GM23248 (cell line): Measurements from ENCODE around the gene BYSL. TPM values are rescaled to one million over a fixed set of nuclear protein-coding genes. Genes with fewer than 3 reads are reported as not detected.

Experiments used
- DNase-seq: peaks from one replicate; pipeline ENCODE4 v3.0.0-alpha.2; 2015
- H2AFZ ChIP-seq: fragments of 200-600 bp; sonication (generic); 2 replicates; pipeline ENCODE4 v1.6.1; 2016; ENCODE audit warnings: antibody characterized with exemption
- H3F3A ChIP-seq: fragments of 200-600 bp; sonication (generic); 2 replicates; pipeline ENCODE4 v1.6.1; 2016; ENCODE audit warnings: mild to moderate bottlenecking, antibody characterized with exemption, mixed run types; ENCODE audit not compliant: insufficient read depth
- H3K27ac ChIP-seq: fragments of 200-600 bp; sonication (generic); 2 replicates; pipeline ENCODE4 v1.5.1; 2016; ENCODE audit warnings: mild to moderate bottlenecking
- H3K27me3 ChIP-seq: fragments of 200-600 bp; sonication (generic); replicated peaks from 2 replicates; pipeline ENCODE4 v1.6.1; 2016; ENCODE audit warnings: mild to moderate bottlenecking; ENCODE audit not compliant: insufficient read depth
- H3K36me3 ChIP-seq: fragments of 200-600 bp; sonication (generic); 2 replicates; pipeline ENCODE4 v1.6.1; 2016; ENCODE audit warnings: low read depth, mild to moderate bottlenecking
- H3K4me1 ChIP-seq: fragments of 200-600 bp; sonication (generic); 2 replicates; pipeline ENCODE4 v1.6.1; 2016; ENCODE audit warnings: mild to moderate bottlenecking; ENCODE audit not compliant: insufficient read depth
- H3K4me2 ChIP-seq: fragments of 200-600 bp; sonication (generic); one replicate; pipeline ENCODE4 v1.6.1; 2016; ENCODE audit warnings: mild to moderate bottlenecking; ENCODE audit not compliant: unreplicated experiment
- H3K4me3 ChIP-seq: fragments of 200-600 bp; sonication (generic); 2 replicates; pipeline ENCODE4 v1.5.1; 2016; ENCODE audit warnings: mild to moderate bottlenecking
- H3K79me2 ChIP-seq: fragments of 200-600 bp; sonication (generic); 2 replicates; pipeline ENCODE4 v1.6.1; 2016; ENCODE audit warnings: mild to moderate bottlenecking; ENCODE audit not compliant: insufficient read depth
- H3K9ac ChIP-seq: fragments of 200-600 bp; sonication (generic); 2 replicates; pipeline ENCODE4 v1.6.1; 2016; ENCODE audit warnings: mild to moderate bottlenecking
- H3K9me2 ChIP-seq: fragments of 200-600 bp; sonication (generic); 2 replicates; pipeline ENCODE4 v1.6.1; 2016; ENCODE audit warnings: mixed run types, mild to moderate bottlenecking, moderate library complexity; ENCODE audit not compliant: insufficient read depth
- H3K9me3 ChIP-seq: fragments of 200-600 bp; sonication (generic); one replicate; pipeline ENCODE4 v1.6.1; 2017; ENCODE audit warnings: low read depth
- H4K20me1 ChIP-seq: fragments of 200-600 bp; sonication (generic); 2 replicates; pipeline ENCODE4 v1.6.0; 2016; ENCODE audit not compliant: insufficient read depth
- EZH2 ChIP-seq: fragments of 200-600 bp; sonication (generic); IDR thresholded peaks from 2 replicates; pipeline ENCODE4 v1.6.1; 2018; ENCODE audit warnings: antibody characterized with exemption, mild to moderate bottlenecking; ENCODE audit not compliant: insufficient read depth, poor library complexity, severe bottlenecking
- EZH2phosphoT487 ChIP-seq: fragments of 200-600 bp; sonication (generic); IDR thresholded peaks from 2 replicates; pipeline ENCODE4 v1.6.1; 2018; ENCODE audit warnings: antibody characterized with exemption, moderate library complexity, mild to moderate bottlenecking, low read depth; ENCODE audit not compliant: insufficient read depth
- WGBS, 2 experiments: methylation state at CpG; one replicate each; pipeline ENCODE4 v1.1.6; 2015 to 2017; ENCODE audit warnings: low lambda C conversion rate in 2 of 2, low coverage in 1 of 2; ENCODE audit errors: missing lambda C conversion rate in 2 of 2; 5-methylcytosine and 5-hydroxymethylcytosine counted together
- in situ Hi-C: fragments of 300-500 bp; cut with MboI; formaldehyde crosslinking; loops from 2 replicates; pipeline ENCODE4 v1.15.0; 2020
- polyA plus RNA-seq: library from polyadenylated mRNA; unstranded; fragments of >200 nt; fragmentation: Nextera tagmentation; extraction: Ambion mirVana; gene quantifications from 2 replicates; pipeline ENCODE4 v1.2.1, GENCODE V29; 2016
- total RNA-seq: library from RNA; depleted of rRNA; stranded (reverse); fragments of >200 nt; shearing (Covaris generic); gene quantifications from 2 replicates; pipeline ENCODE4 v1.2.3, GENCODE V29; 2014; rRNA removed

Gene BYSL
- total RNA-seq (11.0 and 12.3 TPM in 2 replicates), polyA plus RNA-seq (28.0 and 30.2 TPM in 2 replicates)

GRCh38 chr6:41920921-41921711, at the start of gene BYSL, which contains the start of gene MED20:
TSS of gene BYSL (plus strand) at chr6:41921499. CDS start at chr6:41921563, 64 bp downstream.
TSS of gene MED20 (minus strand) at chr6:41921139. CDS start at chr6:41921018, 121 bp downstream.
- Histone ChIP-seq H3K27me3 (no peaks in the 10 kb centered on the region), H3K9me3 (no peaks in the 10 kb centered on the region), H4K20me1 (no peaks in the 10 kb centered on the region), H3K9ac (peak within 1 kb of the TSS; percentile 95), H3K4me3 (peak within 1 kb of the TSS; percentile 99), H3K36me3 (no peaks in the 10 kb centered on the region), H3K79me2 (peaks cover 79% of the 10 kb centered on the region), H3K9me2 (no peaks in the 10 kb centered on the region), H3F3A (peaks cover 8% of the 10 kb centered on the region), H3K27ac (peak within 1 kb of the TSS; percentile 98), H3K4me2 (peak within 1 kb of the TSS; percentile 88), H3K4me1 (peaks cover 41% of the 10 kb centered on the region), H2AFZ (peak within 1 kb of the TSS; percentile 93)
- TF ChIP-seq EZH2phosphoT487 (no peak), EZH2 (no peak)
- in situ Hi-C loops, result no loop called here
- peak; percentile 98 for DNase-seq
- WGBS, 2 experiments, result 0 to 1% methylated on average over 46 to 55 of the region's 55 CpGs

DNA sequence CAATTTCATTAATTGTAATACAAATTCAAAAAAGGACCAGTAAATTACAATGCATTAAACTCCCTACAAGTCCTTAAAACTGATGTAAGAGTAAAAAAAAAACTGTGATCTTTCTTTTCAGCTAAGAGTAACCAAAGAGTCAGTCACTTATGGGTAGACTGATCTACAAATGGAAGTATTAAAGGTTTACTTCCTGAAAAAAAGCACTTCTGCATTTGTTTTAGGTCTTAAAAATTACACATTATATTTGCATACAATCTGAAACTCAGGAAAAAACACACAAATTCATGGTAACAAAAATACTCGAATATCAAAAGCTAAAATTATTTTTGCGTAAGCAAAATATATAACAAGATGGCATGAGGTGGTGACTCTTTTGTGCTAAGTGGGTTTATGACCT, 49.6 kb upstream of the BYSL start:
- no peaks in the 10 kb centered on the region for H3K79me2 ChIP-seq
- 88 to 100% methylated on average over 2 of the region's 2 CpGs for WGBS, 2 experiments
- H3K27ac ChIP-seq, result no peak overlapping the region
- no peaks in the 10 kb centered on the region for H3K27me3 ChIP-seq
- TF ChIP-seq EZH2 (no peak), EZH2phosphoT487 (no peak)
- in situ Hi-C loops, result no loop called here
- no peak overlapping the region for H3K9ac ChIP-seq
- H3K9me2 ChIP-seq, result no peaks in the 10 kb centered on the region
- H3K4me2 ChIP-seq, result no peak overlapping the region
- H2AFZ ChIP-seq, result no peak overlapping the region
- DNase-seq, result no peak
- no peaks in the 10 kb centered on the region for H4K20me1 ChIP-seq
- no peaks in the 10 kb centered on the region for H3K9me3 ChIP-seq
- no peaks in the 10 kb centered on the region; the same call in 1 of the 2 replicates for H3K36me3 ChIP-seq
- no peaks in the 10 kb centered on the region for H3F3A ChIP-seq
- H3K4me1 ChIP-seq, result no peaks in the 10 kb centered on the region
- H3K4me3 ChIP-seq, result no peak overlapping the region

- Histone ChIP-seq H3K9me3 (no peaks in the 10 kb centered on the region), H3K79me2 (no peaks in the 10 kb centered on the region), H3K9me2 (no peaks in the 10 kb centered on the region), H3K4me2 (no peak overlapping the region), H3K36me3 (no peaks in the 10 kb centered on the region; the same call in 1 of the 2 replicates), H3K9ac (no peak overlapping the region), H2AFZ (no peak overlapping the region), H3K4me3 (no peak overlapping the region), H4K20me1 (no peaks in the 10 kb centered on the region), H3K27me3 (no peaks in the 10 kb centered on the region), H3F3A (0 out of 2 replicates have a peak, but pooled peaks cover 1% of the 10 kb centered on the region), H3K4me1 (no peaks in the 10 kb centered on the region), H3K27ac (no peak overlapping the region)
- DNase-seq, result no peak
- 93 to 94% methylated on average over 13 of the region's 13 CpGs for WGBS, 2 experiments
- in situ Hi-C loops, result no loop called here
- no peak for TF ChIP-seq EZH2
Observed at GRCh38 chr6:41872147-41872546, 49.2 kb upstream of the BYSL start.

GRCh38 chr6:41874741-41875140, 46.6 kb upstream of the BYSL start:
- 92 to 100% methylated on average over 1 of the region's 1 CpG for WGBS, 2 experiments

More at GRCh38 chr6:41874741-41875140, 46.6 kb upstream of the BYSL start:
- Histone ChIP-seq H3K4me2 (no peak overlapping the region), H3K4me3 (no peak overlapping the region), H3K27ac (no peak overlapping the region), H3K9ac (no peak overlapping the region), H3F3A (peaks cover 24% of the 10 kb centered on the region), H2AFZ (no peak overlapping the region), H3K9me3 (no peaks in the 10 kb centered on the region), H3K79me2 (no peaks in the 10 kb centered on the region), H4K20me1 (no peaks in the 10 kb centered on the region), H3K9me2 (no peaks in the 10 kb centered on the region), H3K36me3 (no peaks in the 10 kb centered on the region; the same call in 1 of the 2 replicates), H3K4me1 (peaks cover 17% of the 10 kb centered on the region), H3K27me3 (no peaks in the 10 kb centered on the region)
- in situ Hi-C loops, result no loop called here
- no peak for DNase-seq
- TF ChIP-seq EZH2phosphoT487 (no peak), EZH2 (no peak)
